Breast epithelium (tissue), 4 donors: Measurements from ENCODE around the gene LRRC19. TPM values are rescaled to one million over a fixed set of nuclear protein-coding genes. Genes with fewer than 3 reads are reported as not detected.

Experiments
- DNase-seq, 2 donors: peaks; one replicate each; pipeline ENCODE4 v3.0.0-alpha.2; 2019; ENCODE audit warnings: low spot score in 2 of 2
- H3K27ac ChIP-seq, 2 donors: fragments of 200-600 bp; sonication (generic) in 1 of 2; one replicate each; pipeline ENCODE4 v1.5.1; 2016 to 2019; ENCODE audit warnings: mild to moderate bottlenecking in 1 of 2
- H3K27me3 ChIP-seq, 2 donors: fragments of 200-600 bp; sonication (generic) in 1 of 2; one replicate each; pipeline versions ENCODE4 v1.5.1 to v1.6.0; 2017 to 2019; ENCODE audit warnings: control low read depth in 1 of 2, mild to moderate bottlenecking in 1 of 2
- H3K36me3 ChIP-seq: fragments of 200-600 bp; one replicate; pipeline ENCODE4 v1.5.1; 2019
- H3K4me1 ChIP-seq, 2 donors: fragments of 200-600 bp; sonication (generic); one replicate each; pipeline ENCODE4 v1.5.1; 2016 to 2019; ENCODE audit warnings: control low read depth in 1 of 2
- H3K4me3 ChIP-seq, 3 donors: fragments of 200-600 bp; sonication (generic); 1 replicate in 2 of 3; 2 replicates in 1 of 3; pipeline ENCODE4 v1.5.1; 2016 to 2019; ENCODE audit warnings: mild to moderate bottlenecking in 3 of 3, moderate library complexity in 2 of 3
- H3K9me3 ChIP-seq, 2 donors: fragments of 200-600 bp; sonication (generic) in 1 of 2; one replicate each; pipeline ENCODE4 v1.5.1; 2016 to 2019; ENCODE audit warnings: control low read depth in 1 of 2
- POLR2A ChIP-seq: fragments of 450-650 bp; IDR thresholded peaks from one replicate; pipeline ENCODE4 v1.6.1; 2016; ENCODE audit warnings: antibody characterized with exemption, mild to moderate bottlenecking, moderate library complexity
- POLR2AphosphoS5 ChIP-seq, 3 donors: sonication (generic); formaldehyde crosslinking; IDR thresholded peaks; one replicate each; pipeline ENCODE4 v1.6.1; 2017; ENCODE audit warnings: antibody characterized with exemption in 3 of 3
- intact Hi-C: fragments of 100-400 bp; cut with DNase I; formaldehyde crosslinking; loops from one replicate; pipeline ENCODE4 v1.15.1; 2023; ENCODE audit warnings: low total_unique reads
- total RNA-seq, 3 donors: library from RNA; depleted of rRNA; stranded (reverse); fragments of >200 nt; gene quantifications; one replicate each; pipeline ENCODE4 v1.1.0, GENCODE V29; 2016
- TF ChIP-seq, protein P1 (sequence below), 3 donors: fragments of 450-650 bp; IDR thresholded peaks; one replicate each; pipeline ENCODE4 v1.5.1; 2016 to 2017; ENCODE audit warnings: antibody characterized with exemption in 3 of 3, mild to moderate bottlenecking in 3 of 3, moderate library complexity in 3 of 3

LRRC19 gene, protein sequence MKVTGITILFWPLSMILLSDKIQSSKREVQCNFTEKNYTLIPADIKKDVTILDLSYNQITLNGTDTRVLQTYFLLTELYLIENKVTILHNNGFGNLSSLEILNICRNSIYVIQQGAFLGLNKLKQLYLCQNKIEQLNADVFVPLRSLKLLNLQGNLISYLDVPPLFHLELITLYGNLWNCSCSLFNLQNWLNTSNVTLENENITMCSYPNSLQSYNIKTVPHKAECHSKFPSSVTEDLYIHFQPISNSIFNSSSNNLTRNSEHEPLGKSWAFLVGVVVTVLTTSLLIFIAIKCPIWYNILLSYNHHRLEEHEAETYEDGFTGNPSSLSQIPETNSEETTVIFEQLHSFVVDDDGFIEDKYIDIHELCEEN
- total RNA-seq, result under 1 TPM in 1 of 3 donors, not detected in 2; 0.66 TPM

DNA sequence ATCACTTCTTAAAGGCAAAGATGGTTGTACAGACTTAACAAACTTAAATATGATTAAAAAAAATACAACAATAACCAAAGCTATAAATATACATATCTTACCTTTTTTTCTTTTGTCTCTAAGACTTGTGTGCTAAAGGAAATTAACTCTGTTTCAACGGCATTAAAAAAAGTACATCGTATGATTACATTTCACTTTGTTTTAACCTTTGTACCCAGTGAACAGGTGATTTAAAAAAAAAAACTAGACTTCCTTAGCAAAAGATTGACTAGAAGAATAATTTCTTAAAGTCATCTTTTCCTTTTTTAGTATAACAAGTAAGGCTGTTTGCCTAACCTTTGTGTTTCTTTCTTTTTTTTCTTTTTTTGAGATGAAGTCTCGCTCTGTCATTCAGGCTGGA, at the start of gene LRRC19:
LRRC19 (minus strand) TSS at position 182 of the 400 bp plus-strand sequence. CDS start 5,978 bp downstream, outside the sequence.
- no peak for TF ChIP-seq POLR2AphosphoS5 (IDR thresholded peaks at IDR 0.05)
- intact Hi-C loops, result no loop called here

DNA sequence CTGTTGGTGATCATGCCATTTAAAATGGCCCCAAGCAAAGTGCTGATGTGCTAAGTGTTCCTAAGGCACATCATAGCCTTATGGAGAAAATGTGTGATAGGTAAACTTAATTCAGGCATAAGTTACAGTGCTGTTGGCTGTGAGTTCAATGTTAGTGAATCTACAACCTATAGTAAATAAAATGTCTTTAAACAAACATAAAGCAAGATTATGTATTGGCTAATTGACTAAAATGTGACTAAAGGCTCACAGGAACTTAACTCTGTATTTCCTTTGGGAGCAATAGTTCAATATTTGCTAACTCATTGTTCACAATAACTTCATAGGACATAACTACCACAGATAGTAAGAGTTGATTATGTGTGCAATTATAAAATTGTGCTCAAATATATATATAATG, 49.4 kb upstream of the LRRC19 start:
- intact Hi-C loops, result no loop called here
- TF ChIP-seq POLR2AphosphoS5 (IDR thresholded peaks at IDR 0.05) (no peak), POLR2A (no peak)
- TF ChIP-seq, protein P1, sequence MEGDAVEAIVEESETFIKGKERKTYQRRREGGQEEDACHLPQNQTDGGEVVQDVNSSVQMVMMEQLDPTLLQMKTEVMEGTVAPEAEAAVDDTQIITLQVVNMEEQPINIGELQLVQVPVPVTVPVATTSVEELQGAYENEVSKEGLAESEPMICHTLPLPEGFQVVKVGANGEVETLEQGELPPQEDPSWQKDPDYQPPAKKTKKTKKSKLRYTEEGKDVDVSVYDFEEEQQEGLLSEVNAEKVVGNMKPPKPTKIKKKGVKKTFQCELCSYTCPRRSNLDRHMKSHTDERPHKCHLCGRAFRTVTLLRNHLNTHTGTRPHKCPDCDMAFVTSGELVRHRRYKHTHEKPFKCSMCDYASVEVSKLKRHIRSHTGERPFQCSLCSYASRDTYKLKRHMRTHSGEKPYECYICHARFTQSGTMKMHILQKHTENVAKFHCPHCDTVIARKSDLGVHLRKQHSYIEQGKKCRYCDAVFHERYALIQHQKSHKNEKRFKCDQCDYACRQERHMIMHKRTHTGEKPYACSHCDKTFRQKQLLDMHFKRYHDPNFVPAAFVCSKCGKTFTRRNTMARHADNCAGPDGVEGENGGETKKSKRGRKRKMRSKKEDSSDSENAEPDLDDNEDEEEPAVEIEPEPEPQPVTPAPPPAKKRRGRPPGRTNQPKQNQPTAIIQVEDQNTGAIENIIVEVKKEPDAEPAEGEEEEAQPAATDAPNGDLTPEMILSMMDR (IDR thresholded peaks at IDR 0.05), result no peak
- H3K27me3 ChIP-seq, result no peaks in the 10 kb centered on the region
- H3K4me1 ChIP-seq, result no peaks in the 10 kb centered on the region
- no peaks in the 10 kb centered on the region for H3K36me3 ChIP-seq
- H3K4me3 ChIP-seq, result no peak overlapping the region
- no peaks in the 10 kb centered on the region for H3K9me3 ChIP-seq
- DNase-seq, result no peak
- H3K27ac ChIP-seq, result no peak overlapping the region

More for the DNA sequence above, at the start of gene LRRC19:
- H3K36me3 ChIP-seq, result no peaks in the 10 kb centered on the region
- no peak for DNase-seq
- no peaks in the 10 kb centered on the region for H3K27me3 ChIP-seq
- no peak within 1 kb of the TSS for H3K27ac ChIP-seq
- no peak within 1 kb of the TSS for H3K4me3 ChIP-seq
- no peaks in the 10 kb centered on the region for H3K4me1 ChIP-seq
- H3K9me3 ChIP-seq, result no peaks in the 10 kb centered on the region

DNA sequence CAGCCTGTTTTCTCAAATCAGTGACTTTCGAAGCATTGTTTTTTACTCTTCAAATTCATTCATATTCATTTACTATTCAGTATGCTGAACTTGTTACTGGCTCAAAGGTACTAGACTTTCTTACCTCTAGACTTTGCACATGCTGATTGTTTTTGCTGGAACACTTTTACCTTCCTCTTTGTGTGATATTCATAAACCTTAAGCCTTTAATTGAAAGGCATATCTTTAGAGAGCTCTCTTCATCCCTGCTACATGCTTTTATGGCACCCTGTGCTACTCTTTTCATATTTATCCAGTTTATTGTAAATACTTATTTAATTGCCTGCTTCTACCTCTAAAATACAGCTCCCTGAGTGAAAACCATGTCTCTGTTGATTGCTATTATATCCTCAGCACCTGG, 48.7 kb upstream of the LRRC19 start:
- no peaks in the 10 kb centered on the region for H3K4me1 ChIP-seq
- no peak for TF ChIP-seq POLR2AphosphoS5 (IDR thresholded peaks at IDR 0.05)
- TF ChIP-seq, protein P1 (IDR thresholded peaks at IDR 0.05), result no peak
- TF ChIP-seq POLR2A, result no peak
- H3K4me3 ChIP-seq, result no peak overlapping the region
- no peak overlapping the region for H3K27ac ChIP-seq
- H3K9me3 ChIP-seq, result no peaks in the 10 kb centered on the region
- intact Hi-C loops, result no loop called here
- no peaks in the 10 kb centered on the region for H3K27me3 ChIP-seq
- no peaks in the 10 kb centered on the region for H3K36me3 ChIP-seq
- no peak for DNase-seq

DNA sequence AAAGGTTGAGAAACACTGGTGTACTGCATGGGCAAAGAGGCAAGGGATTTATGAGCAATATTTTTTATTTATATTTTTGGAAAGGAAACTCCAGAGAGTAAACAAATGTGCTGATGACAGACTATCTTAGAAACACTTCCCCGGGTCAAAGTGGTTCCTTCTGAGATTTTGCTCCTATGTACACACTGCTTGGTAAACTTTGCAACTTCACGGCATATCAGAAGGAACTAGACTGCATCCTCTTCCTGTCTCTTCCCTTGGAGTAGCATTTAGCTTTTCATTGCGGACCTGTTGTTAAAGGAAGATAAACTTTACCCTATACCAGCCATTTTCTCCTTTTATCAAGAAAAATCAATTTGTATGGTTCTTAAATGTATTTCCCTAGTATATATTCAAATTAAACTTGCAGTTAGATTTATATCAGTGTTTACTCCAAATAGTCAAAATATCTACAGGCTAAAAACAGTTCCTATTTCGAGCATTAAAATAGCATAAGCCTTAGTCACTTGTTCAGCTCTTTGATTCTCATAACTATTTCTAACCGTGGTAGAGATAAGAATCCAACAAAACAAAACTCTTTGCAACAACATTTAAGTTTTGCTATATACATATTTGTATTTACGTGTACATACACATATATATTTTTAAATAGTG, 48.0 kb upstream of the LRRC19 start:
- Histone ChIP-seq H3K9me3 (no peaks in the 10 kb centered on the region), H3K4me3 (no peak overlapping the region), H3K4me1 (no peaks in the 10 kb centered on the region), H3K36me3 (no peaks in the 10 kb centered on the region), H3K27me3 (no peaks in the 10 kb centered on the region), H3K27ac (no peak overlapping the region)
- TF ChIP-seq POLR2A (no peak), POLR2AphosphoS5 (IDR thresholded peaks at IDR 0.05) (no peak)
- TF ChIP-seq, protein P1 (IDR thresholded peaks at IDR 0.05), result no peak
- DNase-seq, result no peak
- intact Hi-C loops, result no loop called here

DNA sequence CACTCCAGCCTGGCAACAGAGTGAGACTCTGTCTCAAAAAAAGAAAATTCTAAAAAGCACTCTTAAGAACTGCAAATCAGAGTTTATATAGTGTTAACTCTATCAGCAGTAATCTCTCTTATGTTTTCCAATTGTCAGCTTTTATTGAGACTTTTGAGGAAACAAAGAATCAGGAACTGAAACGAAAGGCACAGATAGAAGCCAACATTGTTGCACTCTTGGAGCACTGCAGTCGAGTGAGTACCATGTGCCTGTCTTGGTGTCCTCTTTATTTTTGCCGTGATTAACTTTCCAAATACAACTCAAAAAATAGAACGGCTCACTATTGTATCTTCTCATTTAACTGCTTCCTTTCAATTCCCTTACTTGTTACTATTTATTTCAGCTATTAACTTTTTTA, 41.7 kb upstream of the LRRC19 start:
- intact Hi-C loops, result no loop called here
- H3K27me3 ChIP-seq, result no peaks in the 10 kb centered on the region
- H3K4me1 ChIP-seq, result no peaks in the 10 kb centered on the region
- no peak overlapping the region for H3K4me3 ChIP-seq
- H3K27ac ChIP-seq, result no peak overlapping the region
- no peaks in the 10 kb centered on the region for H3K9me3 ChIP-seq
- TF ChIP-seq POLR2AphosphoS5 (IDR thresholded peaks at IDR 0.05), result no peak
- TF ChIP-seq, protein P1 (IDR thresholded peaks at IDR 0.05), result no peak
- TF ChIP-seq POLR2A, result no peak
- DNase-seq, result no peak
- H3K36me3 ChIP-seq, result no peaks in the 10 kb centered on the region
